PC-3 (cell line): ENCODE data around the gene RBBP4. TPM values are rescaled to one million over a fixed set of nuclear protein-coding genes. Genes with fewer than 3 reads are reported as not detected.

Experiments
- ATAC-seq: fragments of 200-7000 bp; cut with Tn5 transposase; 2 replicates; pipeline ENCODE4 v1.9.1; 2020; ENCODE audit warnings: mild to moderate bottlenecking, moderate library complexity
- BruUV-seq: library from RNA; stranded (reverse); fragments of 400-500 nt; replicated peaks from 2 replicates; lab custom pipeline; 2021; lab: Mats Ljungman, UMichigan
- CTCF ChIA-PET: fragments of 300-600 bp; sonication (Branson Sonifier 250); formaldehyde crosslinking; loops from one replicate; lab custom pipeline; 2022; ENCODE audit warnings: antibody characterized with exemption; lab: Charles Lee
- POLR2A ChIA-PET: fragments of 300-600 bp; sonication (Branson Sonifier 250); formaldehyde crosslinking; loops from one replicate; lab custom pipeline; 2022; ENCODE audit warnings: antibody characterized with exemption; ENCODE audit not compliant: unreplicated experiment; lab: Charles Lee
- DNase-seq: peaks from one replicate; pipeline ENCODE4 v3.0.0-alpha.2; 2015
- H2AFZ ChIP-seq: fragments of 300-600 bp; sonication (generic); 2 replicates; pipeline ENCODE4 v1.6.0; 2016; ENCODE audit warnings: antibody characterized with exemption, low read length
- H3F3A ChIP-seq: fragments of 300-600 bp; sonication (generic); one replicate; pipeline ENCODE4 v1.6.0; 2017; ENCODE audit warnings: antibody characterized with exemption, low read length, control low read depth, mild to moderate bottlenecking; ENCODE audit not compliant: unreplicated experiment
- H3K27ac ChIP-seq: fragments of 300-600 bp; sonication (generic); 2 replicates; pipeline ENCODE4 v1.5.1; 2016; ENCODE audit warnings: mild to moderate bottlenecking, low read length
- H3K27me3 ChIP-seq: fragments of 300-600 bp; sonication (generic); 2 replicates; pipeline ENCODE4 v1.6.1; 2016; ENCODE audit warnings: low read length, mixed read lengths
- H3K36me3 ChIP-seq: fragments of 300-600 bp; sonication (generic); 2 replicates; pipeline ENCODE4 v1.6.1; 2016; ENCODE audit warnings: low read depth, mixed run types, low read length, mixed read lengths
- H3K4me1 ChIP-seq: fragments of 300-600 bp; sonication (generic); 2 replicates; pipeline ENCODE4 v1.5.1; 2016; ENCODE audit warnings: low read length; ENCODE audit not compliant: insufficient read depth
- H3K4me2 ChIP-seq: fragments of 300-600 bp; sonication (generic); 2 replicates; pipeline ENCODE4 v1.6.0; 2016; ENCODE audit warnings: low read length
- H3K4me3 ChIP-seq: fragments of 300-600 bp; sonication (generic); 2 replicates; pipeline ENCODE4 v1.5.1; 2016; ENCODE audit warnings: mild to moderate bottlenecking, low read length, mixed read lengths
- H3K79me2 ChIP-seq: fragments of 300-600 bp; sonication (generic); 2 replicates; pipeline ENCODE4 v1.6.1; 2017; ENCODE audit warnings: low read length, mixed read lengths
- H3K9ac ChIP-seq: fragments of 300-600 bp; sonication (generic); 2 replicates; pipeline ENCODE4 v1.6.0; 2016; ENCODE audit warnings: mild to moderate bottlenecking, low read length
- H3K9me2 ChIP-seq: fragments of 300-600 bp; sonication (generic); replicated peaks from 2 replicates; pipeline ENCODE4 v1.6.1; 2016; ENCODE audit warnings: mixed run types, low read length, mixed read lengths
- H3K9me3 ChIP-seq: fragments of 300-600 bp; sonication (generic); 2 replicates; pipeline ENCODE4 v1.6.1; 2016; ENCODE audit warnings: low read length, mixed read lengths
- H4K20me1 ChIP-seq: fragments of 300-600 bp; sonication (generic); 2 replicates; pipeline ENCODE4 v1.6.1; 2016; ENCODE audit warnings: low read length, mixed read lengths
- CTCF ChIP-seq: fragments of 300-600 bp; sonication (generic); conservative IDR thresholded peaks from 2 replicates; pipeline ENCODE4 v1.5.1; 2017; ENCODE audit warnings: antibody characterized with exemption, low read depth, mild to moderate bottlenecking, low read length
- EZH2 ChIP-seq: fragments of 300-600 bp; sonication (generic); IDR thresholded peaks from one replicate; pipeline ENCODE4 v1.6.1; 2017; ENCODE audit warnings: antibody characterized with exemption, mild to moderate bottlenecking, low read length; ENCODE audit not compliant: unreplicated experiment
- EZH2phosphoT487 ChIP-seq: fragments of 300-600 bp; sonication (generic); IDR thresholded peaks from 2 replicates; pipeline ENCODE4 v1.6.1; 2018; ENCODE audit warnings: mild to moderate bottlenecking, antibody characterized with exemption, low read length, borderline replicate concordance
- intact Hi-C: fragments of 100-400 bp; cut with micrococcal nuclease; formaldehyde crosslinking; loops from 2 replicates; pipeline ENCODE4 v1.9.0; 2023
- total RNA-seq: library from RNA; depleted of rRNA; stranded (reverse); fragments of >200 nt; gene quantifications from 2 replicates; pipeline ENCODE4 v1.2.3, GENCODE V29; 2014

The RBBP4 gene
- total RNA-seq, 1 experiment from 2014 or later, result 201 TPM

GRCh38 chr1:32693455-32694174 lies 42.6 kb downstream of the RBBP4 start:
- Histone ChIP-seq H3K9me2 (no peaks in the 10 kb centered on the region), H2AFZ (no peak overlapping the region), H3K27ac (no peak overlapping the region), H3K79me2 (no peaks in the 10 kb centered on the region), H3K4me2 (no peak overlapping the region), H3F3A (no peaks in the 10 kb centered on the region), H3K4me3 (no peak overlapping the region), H3K4me1 (peaks cover 7% of the 10 kb centered on the region; the same call in 1 of the 2 replicates), H3K9me3 (no peaks in the 10 kb centered on the region), H3K9ac (no peak overlapping the region), H4K20me1 (no peaks in the 10 kb centered on the region), H3K27me3 (no peaks in the 10 kb centered on the region), H3K36me3 (no peaks in the 10 kb centered on the region)
- no peak for ATAC-seq
- no peak for DNase-seq
- ChIA-PET CTCF (no interaction called here), POLR2A (interaction anchor here (0.6 kb wide), 1 partner anchor 17 kb away, joined by 4 read pairs; no protein-coding TSS in a partner anchor)
- TF ChIP-seq EZH2 (no peak), CTCF (no peak), EZH2phosphoT487 (no peak)
- no TSS peak for BruUV-seq
- intact Hi-C loops, result no loop called here

- BruUV-seq, result TSS peak; percentile 10
- no peak for TF ChIP-seq CTCF
- no peak for TF ChIP-seq EZH2
- no peak for TF ChIP-seq EZH2phosphoT487
- Histone ChIP-seq H3K79me2 (no peaks in the 10 kb centered on the region), H3K9me2 (no peaks in the 10 kb centered on the region), H3K27ac (no peak overlapping the region), H3F3A (no peaks in the 10 kb centered on the region), H4K20me1 (no peaks in the 10 kb centered on the region), H3K4me1 (peaks cover 7% of the 10 kb centered on the region; the same call in 1 of the 2 replicates), H3K9ac (no peak overlapping the region), H3K27me3 (no peaks in the 10 kb centered on the region), H2AFZ (0 out of 2 replicates have a peak overlapping the region, but pooled peaks have one; percentile 9), H3K4me2 (no peak overlapping the region), H3K4me3 (no peak overlapping the region), H3K36me3 (no peaks in the 10 kb centered on the region), H3K9me3 (no peaks in the 10 kb centered on the region)
- ChIA-PET CTCF (interaction anchor here (0.7 kb wide), 1 partner anchor 178 kb away, joined by 3 read pairs; no protein-coding TSS in a partner anchor), POLR2A (no interaction called here)
- ATAC-seq (peak; percentile 22), DNase-seq (peak; percentile 58)
- intact Hi-C loops, result no loop called here
Observed at GRCh38 chr1:32695098-32695904, 44.3 kb downstream of the RBBP4 start.
